Inflammatory macrophage treated with lipopolysaccharide for 4 hours (primary cell): Measurements from ENCODE around the gene NCAM1.
"Not testable (repeated sequence)": the region's sequence is repeated elsewhere in the genome, so short reads cannot be mapped to it uniquely, and the experiment has no call there.

Experiments used
- DNase-seq: peaks from one replicate; pipeline ENCODE4 v3.0.0-alpha.2; 2020

The NCAM1 gene

GRCh38 chr11:113283881-113284280 lies 322.7 kb downstream of the NCAM1 start:
- no peak for DNase-seq

GRCh38 chr11:113286009-113286408 lies 324.8 kb downstream of the NCAM1 start:
- no peak for DNase-seq

GRCh38 chr11:113286509-113287497 lies 325.6 kb downstream of the NCAM1 start:
- DNase-seq: no peak

DNA sequence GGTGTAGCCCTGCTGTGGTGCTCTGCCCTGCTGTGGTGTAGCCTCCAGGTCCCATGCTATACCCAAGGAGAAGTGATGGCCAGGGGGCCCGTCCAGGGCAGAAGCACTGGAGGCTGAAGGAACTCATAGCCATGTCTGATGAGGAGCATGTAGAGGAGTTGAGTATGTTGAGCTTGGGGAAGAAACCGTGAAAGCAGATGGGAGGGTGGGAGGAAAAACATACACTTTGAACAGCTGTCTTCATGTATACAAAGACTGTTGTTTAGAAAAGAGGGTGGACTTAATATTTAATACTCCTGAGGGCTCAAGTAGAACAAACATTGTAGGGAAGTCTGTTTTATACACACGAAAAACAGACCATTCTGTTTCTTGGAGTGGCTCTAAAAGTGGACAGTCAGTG lies 326.6 kb downstream of the NCAM1 start:
- no peak for DNase-seq

- no peak for DNase-seq
These were observed 327.2 kb downstream of the NCAM1 start for GRCh38 chr11:113288286-113288863.

GRCh38 chr11:113289431-113290187 lies 328.4 kb downstream of the NCAM1 start:
- DNase-seq: peak; percentile 46

GRCh38 chr11:113293936-113294335 lies 332.7 kb downstream of the NCAM1 start:
- no peak for DNase-seq

DNA sequence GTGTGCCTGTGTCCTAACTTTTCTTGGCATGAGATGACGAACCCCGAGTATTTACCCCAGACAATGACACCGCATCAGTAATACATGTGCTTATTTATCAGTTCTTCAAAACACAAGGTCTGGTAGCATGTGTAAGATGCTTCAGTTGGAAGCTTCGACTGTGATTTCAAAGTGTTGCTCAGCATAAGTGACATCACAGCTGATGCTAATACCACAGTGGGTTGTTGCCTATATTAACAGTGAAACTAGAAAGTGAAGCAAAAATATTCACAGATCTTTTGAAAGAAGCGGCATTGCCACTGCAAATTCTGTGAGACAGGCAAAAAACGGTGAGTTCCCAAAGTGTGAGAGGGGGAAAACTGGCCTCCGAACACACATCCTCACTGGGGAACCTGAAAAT lies 334.8 kb downstream of the NCAM1 start:
- DNase-seq: no peak

- DNase-seq: no peak
These were observed 335.4 kb downstream of the NCAM1 start for GRCh38 chr11:113296447-113297205.

DNA sequence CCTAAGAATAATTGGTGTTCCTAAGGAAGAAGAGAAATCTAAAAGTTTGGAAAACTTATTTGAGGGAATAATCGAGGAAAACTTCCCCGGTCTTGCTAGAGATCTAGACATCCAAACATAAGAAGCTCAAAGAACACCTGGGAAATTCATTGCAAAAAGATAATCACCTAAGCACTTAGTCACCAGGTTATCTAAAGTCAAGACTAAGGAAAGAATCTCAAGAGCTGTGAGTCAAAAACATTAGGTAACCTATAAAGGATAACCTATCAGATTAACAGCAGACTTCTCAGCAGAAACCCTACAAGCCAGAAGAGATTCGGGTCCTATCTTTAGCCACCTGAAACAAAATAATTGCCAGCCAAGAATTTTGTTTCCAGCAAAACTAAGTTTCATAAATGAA lies 337.3 kb downstream of the NCAM1 start:
- not testable (repeated sequence) for DNase-seq

DNA sequence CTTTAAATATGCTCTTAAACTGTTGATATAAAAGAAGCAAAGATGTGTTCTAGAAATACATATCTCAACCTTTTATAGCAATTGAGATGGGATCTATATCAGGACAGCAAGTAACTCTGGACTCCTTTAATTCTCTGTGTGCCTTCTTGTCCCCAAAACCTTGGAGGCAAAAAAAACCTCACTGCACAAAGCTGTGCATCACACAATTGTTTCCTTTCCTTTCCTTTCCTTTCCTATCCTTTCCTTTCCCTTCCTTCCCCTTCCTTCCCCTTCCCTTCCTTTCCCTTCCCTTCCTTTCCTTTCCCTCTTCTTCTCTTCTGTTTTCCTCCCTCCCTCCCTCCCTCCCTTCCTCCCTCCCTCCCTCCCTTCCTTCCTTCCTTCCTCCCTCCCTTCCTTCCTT lies 343.7 kb downstream of the NCAM1 start:
- no peak for DNase-seq

DNA sequence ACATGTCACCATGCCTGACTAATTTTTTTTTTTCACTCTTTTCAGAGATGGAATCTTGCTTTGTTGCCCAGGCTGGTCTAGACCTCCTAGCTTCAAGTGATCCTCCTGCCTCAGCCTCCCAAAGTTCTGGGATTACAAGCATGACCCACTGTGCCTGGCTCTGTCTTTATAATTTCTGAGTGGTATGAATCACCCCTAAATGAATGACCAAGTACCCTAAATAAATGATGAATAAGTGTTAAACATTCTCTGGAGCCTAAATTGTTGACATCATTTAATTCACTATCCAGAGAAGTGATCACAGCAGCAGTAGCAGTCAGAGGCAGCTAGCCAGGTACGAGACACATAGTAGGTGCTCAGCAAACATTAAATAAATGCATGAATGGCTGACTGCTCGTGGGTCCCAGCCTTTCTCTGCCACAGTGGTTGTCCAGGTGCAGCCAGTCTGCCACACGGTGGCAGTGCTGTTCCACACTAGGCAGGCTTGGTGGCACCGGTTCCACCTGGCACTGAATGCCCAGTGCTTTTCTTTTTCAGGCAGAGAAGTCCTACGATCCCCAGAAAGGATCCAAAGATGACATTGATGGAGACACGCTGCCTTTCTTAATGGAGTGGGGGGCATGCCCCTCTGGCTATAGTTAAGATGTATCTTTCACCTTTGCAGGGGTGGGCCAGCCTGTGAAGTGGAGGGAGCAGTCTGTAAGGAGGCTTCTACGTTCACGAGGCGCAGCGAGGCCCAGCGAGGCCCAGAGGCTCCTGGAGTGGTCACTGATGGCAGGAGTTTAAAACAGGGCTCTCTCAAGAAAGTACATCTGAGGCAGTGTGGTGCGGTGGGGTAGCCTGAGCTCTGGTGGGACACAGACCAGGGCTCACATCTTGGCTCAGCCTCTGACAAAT lies 344.5 kb downstream of the NCAM1 start:
- DNase-seq: peak; percentile 66

GRCh38 chr11:113308601-113309000 lies 347.4 kb downstream of the NCAM1 start:
- no peak for DNase-seq

DNA sequence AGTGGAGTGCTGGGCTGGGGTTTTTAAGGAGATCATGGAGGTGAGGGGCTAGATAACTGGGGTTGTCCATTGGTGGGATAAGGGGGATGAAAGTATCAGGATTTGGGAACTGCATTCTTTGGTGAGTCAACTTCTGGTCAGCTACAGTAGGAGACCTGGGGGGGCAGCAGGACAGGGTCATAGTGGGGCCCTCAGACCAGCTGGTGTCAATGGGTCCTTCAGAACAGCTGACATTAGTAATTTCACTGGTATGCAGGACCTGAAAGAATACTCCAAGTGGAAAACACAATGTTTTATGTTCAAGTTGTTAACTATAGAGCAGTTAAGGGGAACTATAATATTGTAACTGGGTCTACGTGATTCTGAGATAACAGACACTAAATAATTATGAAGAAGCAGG lies 350.3 kb downstream of the NCAM1 start:
- no peak for DNase-seq

GRCh38 chr11:113313601-113314000 lies 352.4 kb downstream of the NCAM1 start:
- DNase-seq: no peak

DNA sequence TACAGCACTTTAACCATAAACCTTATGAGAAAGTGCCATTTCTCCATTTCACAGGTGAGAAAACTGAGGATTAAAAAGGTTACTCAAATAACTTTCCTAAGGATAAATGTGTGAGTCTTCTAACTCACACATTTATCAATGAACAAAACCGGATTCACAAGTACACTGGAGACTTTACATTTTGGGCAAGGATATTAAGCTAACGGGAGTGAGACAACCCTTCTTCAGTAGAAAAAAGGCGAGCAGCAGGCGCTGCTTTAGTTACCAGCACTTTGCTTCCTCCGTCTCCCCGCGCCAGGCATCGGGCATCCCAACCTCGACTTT lies 352.8 kb downstream of the NCAM1 start:
- DNase-seq: no peak

- peak; percentile 92 for DNase-seq
These were observed 353.4 kb downstream of the NCAM1 start, which contains the start of gene TTC12 for GRCh38 chr11:113314389-113315301. Gene TTC12, plus strand, starts transcription at chr11:113314583. Its CDS starts 1,675 bp downstream, at chr11:113316258.

DNA sequence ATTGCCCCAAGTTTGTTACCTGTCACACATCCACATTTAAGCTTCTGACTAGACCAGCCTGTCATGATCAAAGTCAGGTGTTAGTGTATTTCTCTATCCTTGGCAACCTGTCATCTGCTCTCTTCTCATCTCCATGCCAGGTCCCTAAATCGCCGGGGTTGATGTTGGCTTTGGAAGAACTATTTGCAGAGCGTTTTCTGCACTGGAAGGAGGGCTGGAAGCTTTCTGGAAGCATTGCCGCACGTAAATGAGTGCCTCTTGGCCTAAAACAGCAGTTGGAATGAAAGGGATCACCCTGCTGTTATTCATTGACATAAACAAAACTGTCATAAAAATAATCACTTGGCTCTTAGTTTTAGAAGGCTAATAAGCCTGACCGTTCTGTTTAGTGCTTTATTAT lies 354.6 kb downstream of the NCAM1 start:
- DNase-seq: no peak

GRCh38 chr11:113316256-113316655 lies 355.0 kb downstream of the NCAM1 start:
- DNase-seq: no peak

- no peak for DNase-seq
These were observed 356.1 kb downstream of the NCAM1 start for GRCh38 chr11:113317339-113317738.

GRCh38 chr11:113319085-113319484 lies 357.9 kb downstream of the NCAM1 start:
- no peak for DNase-seq
